ENCODE data around the gene ADGRD2. TPM values are rescaled to one million over a fixed set of nuclear protein-coding genes. Genes with fewer than 3 reads are reported as not detected.

Gene ADGRD2
- total RNA-seq, 3 donors from 2014 or later = not detected

DNA sequence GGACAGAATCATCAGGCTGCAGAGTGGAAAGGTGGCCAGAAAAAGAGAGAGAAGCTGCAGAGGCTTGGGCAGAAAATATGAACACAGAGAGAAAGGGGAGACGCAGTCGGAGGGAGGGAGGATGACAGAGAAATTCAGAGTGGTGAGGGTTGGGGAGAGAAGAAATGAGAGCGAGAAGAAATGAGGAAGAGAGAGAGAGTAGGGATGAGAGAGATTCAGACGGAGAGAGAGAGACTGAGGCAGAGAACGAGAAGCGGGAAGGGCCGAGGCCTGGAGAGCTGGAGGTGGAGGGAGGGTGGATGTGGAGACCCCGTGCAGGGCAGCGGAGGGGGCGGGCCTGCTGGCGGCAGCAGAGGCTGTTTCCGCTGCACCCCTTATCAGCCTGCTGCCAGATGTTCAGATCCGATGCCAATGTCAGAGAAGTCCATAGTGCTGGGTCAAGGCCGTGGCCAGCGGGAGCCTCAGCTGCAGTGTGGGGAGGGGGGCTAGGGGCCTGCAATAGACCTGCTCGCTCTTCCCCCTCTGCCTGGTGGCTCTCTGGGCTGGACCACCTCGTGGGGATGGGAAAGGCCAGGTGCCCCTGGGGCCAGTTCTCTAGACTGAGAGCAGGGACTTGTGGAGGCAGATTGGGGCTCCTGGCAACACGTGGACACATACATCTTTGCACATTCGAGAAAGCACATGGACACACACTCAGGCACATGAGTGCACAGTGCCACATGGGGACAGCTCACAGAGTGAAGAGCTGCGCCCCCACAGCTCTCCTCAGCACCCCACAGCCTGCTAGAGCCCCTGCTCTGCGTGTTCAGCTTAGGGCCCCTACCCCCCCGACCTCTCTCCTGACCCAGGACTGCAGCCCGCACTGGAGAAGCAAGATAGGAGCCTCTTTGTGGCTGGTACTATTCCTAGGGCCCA is 61.9 kb downstream of the ADGRD2 start:
- Histone ChIP-seq H3K9me3 (no peaks in the 10 kb centered on the region), H3K36me3 (ENCODE audit: low read depth) (no peaks in the 10 kb centered on the region), H3K4me1 (ENCODE audit: low read depth) (no peaks in the 10 kb centered on the region), H3K4me3 (no peak overlapping the region)
- ATAC-seq (peak; percentile 31), DNase-seq (no peak)
- TF ChIP-seq, protein P1, sequence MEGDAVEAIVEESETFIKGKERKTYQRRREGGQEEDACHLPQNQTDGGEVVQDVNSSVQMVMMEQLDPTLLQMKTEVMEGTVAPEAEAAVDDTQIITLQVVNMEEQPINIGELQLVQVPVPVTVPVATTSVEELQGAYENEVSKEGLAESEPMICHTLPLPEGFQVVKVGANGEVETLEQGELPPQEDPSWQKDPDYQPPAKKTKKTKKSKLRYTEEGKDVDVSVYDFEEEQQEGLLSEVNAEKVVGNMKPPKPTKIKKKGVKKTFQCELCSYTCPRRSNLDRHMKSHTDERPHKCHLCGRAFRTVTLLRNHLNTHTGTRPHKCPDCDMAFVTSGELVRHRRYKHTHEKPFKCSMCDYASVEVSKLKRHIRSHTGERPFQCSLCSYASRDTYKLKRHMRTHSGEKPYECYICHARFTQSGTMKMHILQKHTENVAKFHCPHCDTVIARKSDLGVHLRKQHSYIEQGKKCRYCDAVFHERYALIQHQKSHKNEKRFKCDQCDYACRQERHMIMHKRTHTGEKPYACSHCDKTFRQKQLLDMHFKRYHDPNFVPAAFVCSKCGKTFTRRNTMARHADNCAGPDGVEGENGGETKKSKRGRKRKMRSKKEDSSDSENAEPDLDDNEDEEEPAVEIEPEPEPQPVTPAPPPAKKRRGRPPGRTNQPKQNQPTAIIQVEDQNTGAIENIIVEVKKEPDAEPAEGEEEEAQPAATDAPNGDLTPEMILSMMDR (IDR thresholded peaks at IDR 0.05) = no peak
- intact Hi-C loops (cut with DNase I, micrococcal nuclease) = no loop called here

DNA sequence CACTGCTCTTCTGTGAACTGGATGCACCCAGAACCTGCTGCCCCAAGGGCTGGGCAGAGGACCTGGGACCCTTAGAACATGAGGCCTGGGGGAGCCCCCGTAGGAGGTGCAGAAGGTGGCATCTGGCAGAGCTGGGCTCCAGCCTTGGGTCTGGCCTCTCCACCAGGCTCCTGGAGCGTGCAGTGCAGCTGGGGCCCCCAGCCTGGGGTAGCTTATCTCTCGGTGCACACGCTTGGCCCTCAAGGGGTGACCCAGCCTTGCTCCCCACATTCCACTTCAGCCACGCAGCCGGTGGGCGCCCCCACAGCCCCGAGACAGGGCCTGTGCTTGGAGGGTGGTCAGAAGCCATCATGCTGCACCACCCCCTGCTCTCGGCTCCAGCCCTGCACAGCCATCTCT is 62.6 kb downstream of the ADGRD2 start:
- no peaks in the 10 kb centered on the region for H3K4me1 ChIP-seq (ENCODE audit: low read depth)
- intact Hi-C loops (cut with DNase I, micrococcal nuclease) = no loop called here
- peak; percentile 6 for ATAC-seq
- H3K9me3 ChIP-seq = no peaks in the 10 kb centered on the region
- no peaks in the 10 kb centered on the region for H3K36me3 ChIP-seq (ENCODE audit: low read depth)
- no peak overlapping the region for H3K4me3 ChIP-seq
- no peak for DNase-seq
- TF ChIP-seq, protein P1 (IDR thresholded peaks at IDR 0.05) = no peak

DNA sequence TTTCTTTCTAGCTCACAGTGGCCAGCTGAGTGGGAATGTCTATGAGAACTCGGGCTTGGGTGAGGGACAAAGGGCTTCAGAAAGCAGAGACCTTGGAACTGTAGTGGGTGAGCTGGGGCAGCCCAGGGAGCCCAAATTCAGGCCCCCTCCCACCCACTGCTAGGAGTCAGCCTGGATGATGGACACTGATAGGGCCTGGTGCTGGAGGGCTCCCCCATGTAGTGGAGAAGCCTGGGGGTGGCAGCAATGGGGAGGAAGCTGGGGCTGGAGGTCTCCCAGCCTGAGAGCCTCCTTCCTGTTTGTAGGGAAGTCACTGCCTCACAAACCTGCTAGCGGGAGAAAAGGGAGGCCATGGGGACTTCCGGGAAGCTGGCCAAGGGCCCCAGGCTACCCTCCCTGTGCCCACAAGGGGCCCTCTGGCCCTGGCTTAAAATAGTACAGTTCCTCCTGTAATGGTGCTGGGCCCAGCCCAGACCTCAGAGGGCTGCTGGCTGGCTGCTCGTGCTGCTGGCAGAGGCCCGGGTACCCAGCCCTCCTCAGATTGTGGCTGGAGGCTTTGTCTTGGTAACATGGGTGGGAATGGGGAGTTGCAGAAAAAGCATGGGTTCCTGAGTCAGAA is 63.2 kb downstream of the ADGRD2 start:
- intact Hi-C loops (cut with DNase I, micrococcal nuclease) = no loop called here
- Histone ChIP-seq H3K36me3 (ENCODE audit: low read depth) (no peaks in the 10 kb centered on the region), H3K4me3 (no peak overlapping the region), H3K9me3 (no peaks in the 10 kb centered on the region), H3K4me1 (ENCODE audit: low read depth) (no peaks in the 10 kb centered on the region)
- TF ChIP-seq, protein P1 (IDR thresholded peaks at IDR 0.05) = no peak
- DNase-seq = no peak
- peak; percentile 14 for ATAC-seq

DNA sequence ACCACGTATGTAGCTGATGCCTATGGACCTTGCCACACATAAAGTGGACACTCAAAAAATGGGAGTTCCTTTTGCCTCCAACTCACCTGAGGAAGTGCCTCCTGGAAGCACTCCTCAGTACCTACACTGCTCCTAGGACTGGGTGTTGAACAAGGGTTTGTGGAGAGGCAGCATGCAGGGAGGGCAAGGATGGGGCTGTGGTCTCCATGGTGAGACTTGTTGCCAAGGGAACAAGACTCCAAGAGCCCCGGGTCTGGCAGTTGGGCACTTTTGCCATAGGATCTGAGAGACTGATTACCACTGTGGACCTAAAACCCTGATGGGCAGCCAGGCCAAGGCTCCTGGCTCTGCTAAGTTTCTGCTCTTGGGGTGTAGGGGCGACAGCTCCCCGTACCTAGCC is 63.9 kb downstream of the ADGRD2 start:
- no peaks in the 10 kb centered on the region for H3K36me3 ChIP-seq (ENCODE audit: low read depth)
- no peak for DNase-seq
- no peaks in the 10 kb centered on the region for H3K4me1 ChIP-seq (ENCODE audit: low read depth)
- no peaks in the 10 kb centered on the region for H3K9me3 ChIP-seq
- no peak for ATAC-seq
- no peak overlapping the region for H3K4me3 ChIP-seq
- TF ChIP-seq, protein P1 (IDR thresholded peaks at IDR 0.05) = no peak
- intact Hi-C loops (cut with DNase I, micrococcal nuclease) = no loop called here

DNA sequence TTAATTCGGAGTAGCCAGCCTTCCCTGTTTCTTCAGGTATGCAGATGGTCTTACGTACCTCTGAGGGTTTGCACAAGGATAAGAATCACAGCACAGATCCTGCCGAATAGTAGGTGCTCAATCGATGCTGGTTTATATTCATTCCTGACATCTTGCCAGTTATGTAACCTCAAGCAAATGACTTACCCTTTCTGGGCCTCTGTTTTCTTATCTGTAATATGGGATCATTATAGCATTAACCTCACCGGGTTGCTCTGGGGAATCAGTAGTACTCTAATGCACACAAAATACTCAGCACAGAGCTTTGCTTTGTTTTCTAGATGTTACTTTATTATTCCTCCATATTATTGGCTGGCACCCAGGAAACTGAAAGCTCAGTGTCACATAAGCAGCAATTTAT is 64.6 kb downstream of the ADGRD2 start:
- H3K4me1 ChIP-seq (ENCODE audit: low read depth) = no peaks in the 10 kb centered on the region
- intact Hi-C loops (cut with DNase I, micrococcal nuclease) = no loop called here
- no peak for DNase-seq
- ATAC-seq = no peak
- H3K9me3 ChIP-seq = no peaks in the 10 kb centered on the region
- no peak overlapping the region for H3K4me3 ChIP-seq
- H3K36me3 ChIP-seq (ENCODE audit: low read depth) = no peaks in the 10 kb centered on the region
- TF ChIP-seq, protein P1 (IDR thresholded peaks at IDR 0.05) = no peak
